Measurements from ENCODE around the gene C10orf67. TPM values are rescaled to one million over a fixed set of nuclear protein-coding genes. Genes with fewer than 3 reads are reported as not detected.

The C10orf67 gene
- total and polyA plus RNA-seq, 2 experiments from 2014 or later: 0.16 TPM; not detected in 1

- TF ChIP-seq EZH2phosphoT487 (IDR thresholded peaks at IDR 0.05; ENCODE audit: unreplicated experiment): no peak
- no peak for TF ChIP-seq ZNF331 (CRISPR knock-in tag; IDR thresholded peaks at IDR 0.05; ENCODE audit: low read depth)
- TF ChIP-seq EZH2 (IDR thresholded peaks at IDR 0.05; ENCODE audit: low read depth, unreplicated experiment): no peak
Observed at GRCh38 chr10:23322082-23322481, 22.5 kb downstream of the C10orf67 start (continued).

GRCh38 chr10:23319835-23320234 lies 24.8 kb downstream of the C10orf67 start:
- Mint-ChIP-seq H3K36me3 (ENCODE audit: low read depth) (0 out of 3 replicates have a peak, but pooled peaks cover 6% of the 10 kb centered on the region), H3K27ac (no peak overlapping the region), H3K4me3 (no peak overlapping the region), H3K9me3 (peaks cover 13% of the 10 kb centered on the region), H3K4me1 (no peaks in the 10 kb centered on the region), H3K27me3 (ENCODE audit: insufficient read depth, low read depth, poor library complexity) (peaks cover 4% of the 10 kb centered on the region)
- no peaks in the 10 kb centered on the region for H4K20me1 ChIP-seq (replicated peaks; ENCODE audit: insufficient read depth)
- no peak overlapping the region for H3K27ac ChIP-seq (ENCODE audit: low read depth)
- H3K79me2 ChIP-seq (replicated peaks; ENCODE audit: insufficient read depth): no peaks in the 10 kb centered on the region
- TF ChIP-seq CREB1 (CRISPR knock-in tag; IDR thresholded peaks at IDR 0.05; ENCODE audit: low read depth) (no peak), NANOG (IDR thresholded peaks at IDR 0.05; ENCODE audit: borderline replicate concordance) (no peak), ZNF114 (CRISPR knock-in tag; IDR thresholded peaks at IDR 0.05) (no peak), POLR2AphosphoS5 (IDR thresholded peaks at IDR 0.05; ENCODE audit: low read depth) (no peak), JUNB (IDR thresholded peaks at IDR 0.05; ENCODE audit: unreplicated experiment) (no peak), STAT1 (IDR thresholded peaks at IDR 0.05; ENCODE audit: unreplicated experiment) (no peak), REST (IDR thresholded peaks at IDR 0.05; ENCODE audit: unreplicated experiment) (no peak)
- H3F3A ChIP-seq (replicated peaks; ENCODE audit: low read depth): no peaks in the 10 kb centered on the region
- H2AFZ ChIP-seq: no peak overlapping the region
- no peaks in the 10 kb centered on the region for H3K4me1 ChIP-seq (ENCODE audit: insufficient read depth)
- no peak overlapping the region for H3K4me3 ChIP-seq
- H3K4me2 ChIP-seq: no peak overlapping the region
- H3K9me2 ChIP-seq (ENCODE audit: insufficient read depth): no peaks in the 10 kb centered on the region
- H3K27me3 ChIP-seq (ENCODE audit: insufficient read depth): no peaks in the 10 kb centered on the region
- DNase-seq (ENCODE audit: low spot score): no peak
- H3K36me3 ChIP-seq (ENCODE audit: insufficient read depth): no peaks in the 10 kb centered on the region
- ATAC-seq: no peak

- DNase-seq (ENCODE audit: low spot score) (no peak), ATAC-seq (no peak)
- no peak overlapping the region for H3K27ac Mint-ChIP-seq
- Histone ChIP-seq H3K36me3 (ENCODE audit: insufficient read depth) (no peaks in the 10 kb centered on the region), H3K4me2 (no peak overlapping the region), H4K20me1 (replicated peaks; ENCODE audit: insufficient read depth) (no peaks in the 10 kb centered on the region), H3F3A (replicated peaks; ENCODE audit: low read depth) (no peaks in the 10 kb centered on the region), H3K9me2 (ENCODE audit: insufficient read depth) (no peaks in the 10 kb centered on the region), H3K27me3 (ENCODE audit: insufficient read depth) (no peaks in the 10 kb centered on the region), H3K27ac (ENCODE audit: low read depth) (no peak overlapping the region), H3K4me3 (no peak overlapping the region), H3K79me2 (replicated peaks; ENCODE audit: insufficient read depth) (no peaks in the 10 kb centered on the region), H3K4me1 (ENCODE audit: insufficient read depth) (no peaks in the 10 kb centered on the region), H2AFZ (no peak overlapping the region)
- peaks cover 4% of the 10 kb centered on the region for H3K27me3 Mint-ChIP-seq (ENCODE audit: insufficient read depth, low read depth, poor library complexity)
- peaks cover 13% of the 10 kb centered on the region for H3K9me3 Mint-ChIP-seq
- H3K4me3 Mint-ChIP-seq: no peak overlapping the region
- H3K36me3 Mint-ChIP-seq (ENCODE audit: low read depth): 0 out of 3 replicates have a peak, but pooled peaks cover 6% of the 10 kb centered on the region
- no peaks in the 10 kb centered on the region for H3K4me1 Mint-ChIP-seq
- TF ChIP-seq ETS1 (IDR thresholded peaks at IDR 0.05) (no peak), STAT1 (IDR thresholded peaks at IDR 0.05; ENCODE audit: unreplicated experiment) (no peak), NANOG (IDR thresholded peaks at IDR 0.05; ENCODE audit: borderline replicate concordance) (no peak), JUNB (IDR thresholded peaks at IDR 0.05; ENCODE audit: unreplicated experiment) (no peak), CREB1 (CRISPR knock-in tag; IDR thresholded peaks at IDR 0.05; ENCODE audit: low read depth) (no peak), EZH2 (IDR thresholded peaks at IDR 0.05; ENCODE audit: low read depth, unreplicated experiment) (no peak), CTCF (conservative IDR thresholded peaks at IDR 0.05; ENCODE audit: low read depth in 2 of 2) (no peak), EZH2phosphoT487 (IDR thresholded peaks at IDR 0.05; ENCODE audit: unreplicated experiment) (no peak), ZNF331 (CRISPR knock-in tag; IDR thresholded peaks at IDR 0.05; ENCODE audit: low read depth) (no peak), ZNF114 (CRISPR knock-in tag; IDR thresholded peaks at IDR 0.05) (no peak), REST (IDR thresholded peaks at IDR 0.05; ENCODE audit: unreplicated experiment) (no peak)
Observed at GRCh38 chr10:23318359-23318758, 26.2 kb downstream of the C10orf67 start.
